Testis (tissue), 2 donors: Measurements from ENCODE around the gene NFIB.

Experiments
- POLR2A ChIP-seq: fragments of 450-650 bp; IDR thresholded peaks from one replicate; pipeline ENCODE4 v1.6.1; 2017; ENCODE audit warnings: antibody characterized with exemption, mild to moderate bottlenecking, moderate library complexity
- TF ChIP-seq, protein P1 (sequence below), 3 experiments: fragments of 450-650 bp in 2 of 3; fragments of 200-600 bp in 1 of 3; sonication (generic) in 1 of 3; IDR thresholded peaks; one replicate each; pipeline ENCODE4 v1.5.1; 2016 to 2019; ENCODE audit warnings: antibody characterized with exemption in 3 of 3, mild to moderate bottlenecking in 2 of 3, moderate library complexity in 1 of 3

DNA sequence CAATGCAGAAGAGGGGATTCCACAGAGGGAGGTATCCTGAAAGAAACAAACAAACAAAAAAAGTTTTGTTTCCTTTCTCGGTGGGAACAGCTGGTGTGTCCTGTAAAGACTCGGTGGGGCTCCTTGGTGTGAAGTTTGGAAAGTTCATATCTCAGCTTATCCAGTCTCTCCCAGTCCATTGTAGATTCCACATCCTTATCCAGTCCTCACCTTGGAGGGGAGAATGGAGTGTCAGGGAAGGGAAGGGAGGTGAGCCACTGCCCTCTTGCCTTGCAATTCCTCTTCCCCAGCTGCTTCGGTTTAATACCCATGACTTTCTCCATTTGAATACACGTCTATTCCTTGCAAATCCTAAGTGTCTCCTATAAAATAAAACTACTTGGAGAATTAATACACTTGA, 234.5 kb downstream of the NFIB start:
- no peak for TF ChIP-seq POLR2A
- TF ChIP-seq, protein P1, sequence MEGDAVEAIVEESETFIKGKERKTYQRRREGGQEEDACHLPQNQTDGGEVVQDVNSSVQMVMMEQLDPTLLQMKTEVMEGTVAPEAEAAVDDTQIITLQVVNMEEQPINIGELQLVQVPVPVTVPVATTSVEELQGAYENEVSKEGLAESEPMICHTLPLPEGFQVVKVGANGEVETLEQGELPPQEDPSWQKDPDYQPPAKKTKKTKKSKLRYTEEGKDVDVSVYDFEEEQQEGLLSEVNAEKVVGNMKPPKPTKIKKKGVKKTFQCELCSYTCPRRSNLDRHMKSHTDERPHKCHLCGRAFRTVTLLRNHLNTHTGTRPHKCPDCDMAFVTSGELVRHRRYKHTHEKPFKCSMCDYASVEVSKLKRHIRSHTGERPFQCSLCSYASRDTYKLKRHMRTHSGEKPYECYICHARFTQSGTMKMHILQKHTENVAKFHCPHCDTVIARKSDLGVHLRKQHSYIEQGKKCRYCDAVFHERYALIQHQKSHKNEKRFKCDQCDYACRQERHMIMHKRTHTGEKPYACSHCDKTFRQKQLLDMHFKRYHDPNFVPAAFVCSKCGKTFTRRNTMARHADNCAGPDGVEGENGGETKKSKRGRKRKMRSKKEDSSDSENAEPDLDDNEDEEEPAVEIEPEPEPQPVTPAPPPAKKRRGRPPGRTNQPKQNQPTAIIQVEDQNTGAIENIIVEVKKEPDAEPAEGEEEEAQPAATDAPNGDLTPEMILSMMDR (IDR thresholded peaks at IDR 0.05): no peak
